ENCODE measurements around the gene ARL1.
"Not testable (repeated sequence)": the region's sequence is repeated elsewhere in the genome, so short reads cannot be mapped to it uniquely, and the experiment has no call there.

Gene ARL1

GRCh38 chr12:101407436-101408345 lies at the start of gene ARL1:
Gene ARL1, minus strand, starts transcription at chr12:101407772. Its CDS starts 127 bp downstream, at chr12:101407645.
- peak; percentile 86 for DNase-seq (ENCODE audit: low spot score)

DNA sequence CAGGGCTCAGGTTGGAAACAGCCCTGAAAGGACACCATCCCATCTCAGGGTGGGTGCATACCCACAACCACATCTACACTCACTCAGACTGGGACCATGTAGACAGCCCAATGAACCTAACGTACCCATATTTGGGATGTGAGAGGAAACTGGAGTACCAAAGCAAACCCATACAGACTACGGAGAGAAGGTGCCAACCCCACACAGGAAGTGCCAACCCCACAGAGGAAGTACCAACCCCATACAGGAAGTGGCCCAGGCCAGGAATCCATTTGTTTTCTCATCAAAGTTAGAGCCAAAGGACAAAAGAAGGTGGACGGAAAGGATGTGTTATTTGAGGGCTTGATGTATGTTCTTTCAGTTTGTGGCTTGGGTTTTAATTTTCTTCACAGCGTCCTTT lies 48.1 kb upstream of the ARL1 start:
- no peak for DNase-seq (ENCODE audit: low spot score)

- no peak for DNase-seq (ENCODE audit: low spot score)
These were observed 34.1 kb upstream of the ARL1 start for GRCh38 chr12:101441461-101442224.

DNA sequence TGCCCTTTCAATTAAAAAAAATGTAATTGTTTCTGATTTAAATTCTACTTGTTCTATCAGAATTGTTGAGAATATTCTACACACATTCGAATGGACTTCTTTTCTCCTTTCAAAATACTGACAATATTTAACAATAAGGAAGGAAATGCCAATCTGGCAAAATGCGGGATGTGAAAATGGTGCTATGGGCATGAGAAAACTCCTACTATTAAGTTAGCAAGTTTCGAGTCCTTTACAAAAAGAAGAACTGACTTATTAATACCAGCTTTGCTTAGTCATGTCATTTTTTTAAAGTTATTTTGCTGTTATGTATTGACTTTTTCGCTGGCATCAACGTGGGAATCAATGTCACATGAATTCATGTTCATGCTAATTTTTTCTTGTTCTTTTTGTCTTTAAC lies 31.7 kb upstream of the ARL1 start:
- no peak for DNase-seq (ENCODE audit: low spot score)

GRCh38 chr12:101436136-101436535 lies 28.6 kb upstream of the ARL1 start:
- DNase-seq (ENCODE audit: low spot score): no peak

DNA sequence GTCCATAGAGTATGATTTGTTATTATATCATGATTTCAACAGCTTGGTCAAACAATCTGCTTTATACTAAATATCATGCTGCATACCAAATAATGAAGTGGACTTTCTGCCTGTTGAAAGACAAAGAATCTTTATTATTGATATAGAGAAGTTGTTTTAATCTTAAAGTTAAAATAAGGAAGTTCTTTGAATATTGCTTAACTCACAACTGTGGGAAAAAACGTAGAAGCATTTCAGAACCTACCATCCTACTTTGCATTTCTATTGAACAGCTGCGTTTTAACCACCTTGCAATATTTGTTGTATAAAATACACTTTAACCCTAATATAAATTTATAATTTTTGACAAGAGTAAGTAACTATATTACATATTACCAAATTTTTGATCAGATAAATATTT lies 22.9 kb upstream of the ARL1 start:
- DNase-seq (ENCODE audit: low spot score): no peak

GRCh38 chr12:101424620-101425019 lies 17.0 kb upstream of the ARL1 start:
- no peak for DNase-seq (ENCODE audit: low spot score)

GRCh38 chr12:101422066-101422465 lies 14.5 kb upstream of the ARL1 start:
- not testable (repeated sequence) for DNase-seq (ENCODE audit: low spot score)

- DNase-seq (ENCODE audit: low spot score): no peak
These were observed 7.7 kb upstream of the ARL1 start for GRCh38 chr12:101415228-101415627.

DNA sequence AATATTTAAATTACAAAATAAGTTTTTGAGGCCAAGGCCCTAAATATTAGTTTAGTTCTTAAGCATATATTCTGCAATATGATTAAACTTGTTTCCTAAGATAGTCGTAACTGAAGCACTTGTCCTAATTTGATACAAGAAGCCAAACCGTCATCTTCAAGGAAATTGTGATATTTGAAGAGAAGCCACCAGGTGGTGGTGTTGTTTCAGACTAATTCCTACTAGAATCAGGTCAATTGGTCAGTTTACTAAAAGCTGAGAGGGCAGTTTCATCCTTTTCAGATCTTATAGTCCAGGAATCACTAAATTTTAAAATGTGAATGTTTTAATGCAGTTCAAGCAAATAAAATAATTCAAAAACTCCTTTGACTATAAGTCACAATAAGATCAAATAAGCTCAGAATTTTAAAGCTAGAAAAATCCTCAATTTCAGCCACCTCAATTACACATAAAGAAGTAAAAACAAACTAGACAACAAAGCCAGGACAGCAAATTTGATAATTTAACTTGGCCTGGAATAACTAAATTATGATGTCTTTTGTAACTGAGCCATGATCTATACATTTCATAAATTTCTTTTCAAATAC lies 7.1 kb upstream of the ARL1 start:
- peak; percentile 53 for DNase-seq (ENCODE audit: low spot score)

GRCh38 chr12:101410169-101410568 lies 2.6 kb upstream of the ARL1 start:
- DNase-seq (ENCODE audit: low spot score): not testable (repeated sequence)

GRCh38 chr12:101407049-101407435 lies 530 bp downstream of the ARL1 start:
- no peak for DNase-seq (ENCODE audit: low spot score)

DNA sequence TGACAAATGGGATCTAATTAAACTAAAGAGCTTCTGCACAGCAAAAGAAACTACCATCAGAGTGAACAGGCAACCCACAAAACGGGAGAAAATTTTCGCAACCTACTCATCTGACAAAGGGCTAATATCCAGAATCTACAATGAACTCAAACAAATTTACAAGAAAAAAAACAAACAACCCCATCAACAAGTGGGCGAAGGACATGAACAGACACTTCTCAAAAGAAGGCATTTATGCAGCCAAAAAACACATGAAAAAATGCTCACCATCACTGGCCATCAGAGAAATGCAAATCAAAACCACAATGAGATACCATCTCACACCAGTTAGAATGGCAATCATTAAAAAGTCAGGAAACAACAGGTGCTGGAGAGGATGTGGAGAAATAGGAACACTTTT lies 16.4 kb downstream of the ARL1 start:
- not testable (repeated sequence) for DNase-seq (ENCODE audit: low spot score)

- no peak for DNase-seq (ENCODE audit: low spot score)
These were observed 28.4 kb downstream of the ARL1 start for GRCh38 chr12:101379149-101379548.

DNA sequence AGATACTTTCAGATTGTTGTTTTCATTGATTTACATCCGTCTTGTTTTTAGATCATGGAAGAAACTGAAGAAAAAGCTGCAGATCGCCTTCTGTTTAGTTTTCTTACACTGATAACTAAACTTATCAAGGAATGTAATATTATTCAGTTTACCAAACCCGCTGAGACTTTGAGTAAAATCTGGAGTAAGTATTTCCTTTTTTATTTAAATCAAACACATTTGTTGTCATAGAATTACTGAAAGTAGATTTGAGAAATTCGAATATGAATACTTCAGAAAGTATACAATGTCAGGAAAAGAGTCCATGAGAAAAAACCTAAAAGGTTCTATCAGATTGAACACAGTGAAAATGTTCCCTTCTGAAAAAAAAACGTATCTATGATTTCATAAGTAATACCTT lies 32.0 kb downstream of the ARL1 start:
- DNase-seq (ENCODE audit: low spot score): no peak

DNA sequence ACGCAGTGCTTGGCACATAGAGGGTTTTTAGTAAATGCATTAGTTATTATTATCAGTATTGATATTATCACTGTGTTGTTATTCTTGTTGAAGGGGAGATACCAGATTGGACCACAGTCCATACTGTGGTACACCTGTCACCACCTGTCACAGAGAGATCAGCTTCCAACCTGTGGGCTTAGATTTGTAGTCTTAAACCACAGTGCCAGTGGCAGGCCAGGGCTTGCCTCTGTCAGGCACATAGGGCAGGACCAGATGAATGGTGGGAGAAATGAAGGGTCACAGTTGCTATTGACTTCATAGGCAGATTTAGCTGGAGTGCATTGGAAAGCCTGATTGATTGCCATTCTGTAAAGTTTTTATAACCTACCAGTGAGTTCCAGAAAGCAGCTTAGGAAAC lies 35.1 kb downstream of the ARL1 start:
- no peak for DNase-seq (ENCODE audit: low spot score)

- no peak for DNase-seq (ENCODE audit: low spot score)
These were observed 39.6 kb downstream of the ARL1 start for GRCh38 chr12:101368016-101368415.

- no peak for DNase-seq (ENCODE audit: low spot score)
These were observed 46.1 kb downstream of the ARL1 start for GRCh38 chr12:101361455-101361854.

- no peak for DNase-seq (ENCODE audit: low spot score)
These were observed 50.8 kb downstream of the ARL1 start for GRCh38 chr12:101356794-101357193.

GRCh38 chr12:101351682-101352081 lies 55.9 kb downstream of the ARL1 start:
- DNase-seq (ENCODE audit: low spot score): no peak

- DNase-seq (ENCODE audit: low spot score): no peak
These were observed 63.7 kb downstream of the ARL1 start for GRCh38 chr12:101343893-101344292.
